Ovary (tissue), 3 donors: Measurements from ENCODE around the gene CYP4F3.

Experiments
- CTCF ChIP-seq, 3 donors: fragments of 450-650 bp in 2 of 3; fragments of 200-600 bp in 1 of 3; IDR thresholded peaks; one replicate each; pipeline versions ENCODE4 v1.5.1 to v1.8.0; 2016 to 2022; ENCODE audit warnings: antibody characterized with exemption in 3 of 3, mild to moderate bottlenecking in 1 of 3
- EP300 ChIP-seq: sonication (generic); formaldehyde crosslinking; IDR thresholded peaks from one replicate; pipeline ENCODE4 v1.6.1; 2017; ENCODE audit warnings: antibody characterized with exemption
- donor health status: DM: no; HTN: no; CAD: no.

- TF ChIP-seq CTCF (IDR thresholded peaks at IDR 0.05) = no peak
- no peak for TF ChIP-seq EP300
These were observed 12.3 kb upstream of the CYP4F3 start for GRCh38 chr19:15628236-15629002.
